ENCODE results near the gene DCUN1D2. TPM values are rescaled to one million over a fixed set of nuclear protein-coding genes. Genes with fewer than 3 reads are reported as not detected.

Gene DCUN1D2
- total and polyA plus RNA-seq, 10 donors: 6.3 to 33.1 (median 24.4) TPM

GRCh38 chr13:113489549-113490495, 689 bp downstream of the DCUN1D2 start:
- H3K4me3 ChIP-seq: peak overlapping the region; percentile 75 to 96 (median 84)
- TF ChIP-seq POLR2AphosphoS5 (IDR thresholded peaks at IDR 0.05) (no peak), POLR2A (IDR thresholded peaks at IDR 0.05) (no peak), CTCF (IDR thresholded peaks at IDR 0.05 in 8 of 11, conservative IDR thresholded peaks at IDR 0.05 in 3 of 11) (no peak)
- WGBS, 5 donors: 6 to 16% (median 9%) methylated on average over 34 to 54 of the region's 54 CpGs
- peaks cover 0 to 3% (median 1%) of the 10 kb centered on the region in 6 donors for H3K36me3 ChIP-seq
- H3K27ac ChIP-seq: peak overlapping the region; percentile 83 to 96 (median 92)
- DNase-seq: no peak
- intact Hi-C loops (cut with DNase I; ENCODE audit: low total_unique reads): no loop called here
- no peaks in the 10 kb centered on the region for H3K9me3 ChIP-seq
- H3K27me3 ChIP-seq (replicated peaks in 1 of 7): no peaks in the 10 kb centered on the region
- peaks cover 24 to 73% (median 56%) of the 10 kb centered on the region in 6 donors for H3K4me1 ChIP-seq

- intact Hi-C loops (cut with DNase I; ENCODE audit: low total_unique reads): no loop called here
- peak overlapping the region in 2 of 8 donors; percentile 94 to 96 for H3K27ac ChIP-seq
- TF ChIP-seq CTCF (IDR thresholded peaks at IDR 0.05 in 8 of 11, conservative IDR thresholded peaks at IDR 0.05 in 3 of 11): no peak
- TF ChIP-seq POLR2AphosphoS5 (IDR thresholded peaks at IDR 0.05): no peak
- no peak for TF ChIP-seq POLR2A (IDR thresholded peaks at IDR 0.05)
- 63 to 82% (median 72%) methylated on average over 8 of the region's 8 CpGs for WGBS, 5 donors
- H3K27me3 ChIP-seq (replicated peaks in 1 of 7): no peaks in the 10 kb centered on the region
- DNase-seq: peak; percentile 73
- H3K4me3 ChIP-seq: peak overlapping the region in 4 of 8 donors; percentile 83 to 96 (median 89)
- no peaks in the 10 kb centered on the region for H3K36me3 ChIP-seq
- peaks cover 24 to 72% (median 52%) of the 10 kb centered on the region in 6 donors for H3K4me1 ChIP-seq
- H3K9me3 ChIP-seq: no peaks in the 10 kb centered on the region
These were observed 1.4 kb downstream of the DCUN1D2 start for GRCh38 chr13:113489171-113489548.

GRCh38 chr13:113488283-113488682, 2.2 kb downstream of the DCUN1D2 start:
- H3K4me3 ChIP-seq: no peak overlapping the region
- 58 to 85% (median 76%) methylated on average over 3 of the region's 3 CpGs for WGBS, 5 donors

GRCh38 chr13:113486698-113487097, 3.8 kb downstream of the DCUN1D2 start:
- no peaks in the 10 kb centered on the region for H3K27me3 ChIP-seq (replicated peaks in 1 of 7)
- TF ChIP-seq CTCF (IDR thresholded peaks at IDR 0.05 in 8 of 11, conservative IDR thresholded peaks at IDR 0.05 in 3 of 11): no peak
- no peak for TF ChIP-seq POLR2AphosphoS5 (IDR thresholded peaks at IDR 0.05)
- no peaks in the 10 kb centered on the region for H3K9me3 ChIP-seq
- intact Hi-C loops (cut with DNase I; ENCODE audit: low total_unique reads): no loop called here
- H3K36me3 ChIP-seq: peaks cover 0 to 17% (median 2%) of the 10 kb centered on the region in 6 donors
- H3K27ac ChIP-seq: no peak overlapping the region
- peaks cover 14 to 61% (median 27%) of the 10 kb centered on the region in 6 donors for H3K4me1 ChIP-seq
- no peak overlapping the region for H3K4me3 ChIP-seq
- WGBS, 5 donors: 65 to 91% (median 84%) methylated on average over 4 of the region's 4 CpGs
- DNase-seq: no peak

More at GRCh38 chr13:113488283-113488682, 2.2 kb downstream of the DCUN1D2 start:
- TF ChIP-seq POLR2A (IDR thresholded peaks at IDR 0.05): no peak
- H3K9me3 ChIP-seq: no peaks in the 10 kb centered on the region
- no peak for DNase-seq
- H3K27me3 ChIP-seq (replicated peaks in 1 of 7): no peaks in the 10 kb centered on the region
- no peak overlapping the region for H3K27ac ChIP-seq
- peaks cover 0 to 9% (median 2%) of the 10 kb centered on the region in 6 donors for H3K36me3 ChIP-seq
- intact Hi-C loops (cut with DNase I; ENCODE audit: low total_unique reads): no loop called here
- H3K4me1 ChIP-seq: peaks cover 22 to 68% (median 43%) of the 10 kb centered on the region in 6 donors

Data from spleen (tissue), 11 donors.